SK-N-MC (cell line): Measurements from ENCODE around the gene PRKG1.

ENCODE experiments used
- EZH2 ChIP-seq: fragments of 200-600 bp; sonication (generic); IDR thresholded peaks from one replicate; pipeline ENCODE4 v1.6.1; 2017; ENCODE audit warnings: antibody characterized with exemption
- FOXP2 ChIP-seq: optimal IDR thresholded peaks from 2 replicates; pipeline ENCODE3; 2011; ENCODE audit warnings: mild to moderate bottlenecking, moderate library complexity; ENCODE audit not compliant: insufficient read depth; ENCODE audit errors: extremely low read length, control extremely low read depth
- POLR2AphosphoS5 ChIP-seq: IDR thresholded peaks from 2 replicates; pipeline ENCODE4 v1.6.1; 2012; ENCODE audit warnings: mild to moderate bottlenecking, low read depth, low read length, borderline replicate concordance

- TF ChIP-seq EZH2 (no peak), POLR2AphosphoS5 (no peak), FOXP2 (no peak)
These were observed 43.8 kb upstream of the PRKG1 start for GRCh38 chr10:51030480-51030879.
